Stimulated activated CD4-positive, alpha-beta T cell treated with anti-CD3 and anti-CD28 coated beads, Interleukin-2, amount 100 ng/mL, for 48 hours (primary cell): ENCODE results near the gene EPN1.

Source experiments
- DNase-seq, 2 donors: peaks; one replicate each; pipeline ENCODE4 v3.0.0-alpha.2; 2020

Gene EPN1

DNA sequence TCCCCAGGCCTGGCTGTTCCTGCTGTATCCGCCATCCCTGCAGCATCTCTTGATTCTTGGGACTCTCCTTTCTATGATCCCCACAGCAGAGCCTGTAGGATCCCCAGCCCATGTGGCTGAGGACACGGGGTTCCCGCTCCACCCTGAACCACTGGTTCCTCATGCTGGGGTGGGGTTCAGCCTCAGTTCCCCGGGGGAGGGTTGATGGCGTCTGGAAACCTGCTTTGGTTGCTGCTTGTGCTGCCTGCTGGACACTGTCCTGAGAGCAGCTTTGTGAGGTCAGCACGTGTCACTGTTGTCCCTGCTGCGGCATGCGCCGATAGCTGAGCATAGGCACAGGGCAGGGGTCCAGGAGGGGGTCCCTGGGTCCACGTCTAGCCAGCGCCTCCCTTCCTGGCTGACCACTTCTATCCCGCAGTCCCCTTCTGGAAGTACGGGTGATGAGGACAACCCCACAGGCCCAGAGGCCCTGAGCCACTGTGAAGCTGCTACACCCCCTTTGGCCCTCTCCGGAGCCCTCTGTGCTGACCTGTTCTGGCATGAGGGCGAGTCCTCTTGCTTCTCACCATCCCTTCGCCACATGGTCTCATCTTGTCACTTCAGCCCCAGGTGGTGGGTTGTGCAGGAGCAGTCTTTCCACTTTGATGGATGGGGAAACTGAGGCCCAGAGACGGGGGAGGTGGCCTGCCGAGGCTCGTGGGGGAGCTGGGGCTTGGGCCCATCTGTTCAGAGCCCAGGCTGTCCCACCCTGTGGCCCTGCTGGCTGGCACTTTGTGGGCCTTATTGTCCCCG is 5.5 kb downstream of the EPN1 start:
- no peak for DNase-seq

- DNase-seq = no peak
Observed at GRCh38 chr19:55681131-55682092, 6.4 kb downstream of the EPN1 start.

GRCh38 chr19:55683449-55684261 is 8.6 kb downstream of the EPN1 start:
- DNase-seq = no peak

DNA sequence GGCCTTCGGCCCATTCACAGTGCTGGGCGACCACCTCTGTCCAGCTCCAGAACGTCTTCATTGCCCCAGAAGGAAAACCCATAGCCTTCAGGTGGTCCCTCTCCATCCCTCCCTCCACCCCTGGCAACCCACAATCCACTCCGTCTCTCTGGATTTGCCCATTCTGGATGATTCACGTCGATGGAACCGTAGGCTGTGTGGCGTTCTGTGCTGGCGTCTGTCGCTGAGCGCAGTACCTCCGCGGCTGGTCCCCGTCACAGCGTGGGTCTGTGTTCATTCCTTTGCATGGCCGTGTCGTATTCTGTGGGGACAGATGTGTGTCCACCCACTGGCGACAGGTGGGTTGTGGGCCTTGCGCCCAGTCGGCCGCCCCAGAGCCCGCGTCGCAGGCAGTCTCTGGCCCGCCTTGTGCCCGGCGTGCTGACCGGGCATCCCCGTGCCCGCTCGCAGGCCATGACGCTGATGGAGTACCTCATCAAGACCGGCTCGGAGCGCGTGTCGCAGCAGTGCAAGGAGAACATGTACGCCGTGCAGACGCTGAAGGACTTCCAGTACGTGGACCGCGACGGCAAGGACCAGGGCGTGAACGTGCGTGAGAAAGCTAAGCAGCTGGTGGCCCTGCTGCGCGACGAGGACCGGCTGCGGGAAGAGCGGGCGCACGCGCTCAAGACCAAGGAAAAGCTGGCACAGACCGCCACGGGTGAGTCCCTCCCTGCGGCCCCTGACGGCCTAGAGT is 10.1 kb downstream of the EPN1 start:
- no peak for DNase-seq

- DNase-seq = no peak
Observed at GRCh38 chr19:55685776-55686175, 10.8 kb downstream of the EPN1 start.

DNA sequence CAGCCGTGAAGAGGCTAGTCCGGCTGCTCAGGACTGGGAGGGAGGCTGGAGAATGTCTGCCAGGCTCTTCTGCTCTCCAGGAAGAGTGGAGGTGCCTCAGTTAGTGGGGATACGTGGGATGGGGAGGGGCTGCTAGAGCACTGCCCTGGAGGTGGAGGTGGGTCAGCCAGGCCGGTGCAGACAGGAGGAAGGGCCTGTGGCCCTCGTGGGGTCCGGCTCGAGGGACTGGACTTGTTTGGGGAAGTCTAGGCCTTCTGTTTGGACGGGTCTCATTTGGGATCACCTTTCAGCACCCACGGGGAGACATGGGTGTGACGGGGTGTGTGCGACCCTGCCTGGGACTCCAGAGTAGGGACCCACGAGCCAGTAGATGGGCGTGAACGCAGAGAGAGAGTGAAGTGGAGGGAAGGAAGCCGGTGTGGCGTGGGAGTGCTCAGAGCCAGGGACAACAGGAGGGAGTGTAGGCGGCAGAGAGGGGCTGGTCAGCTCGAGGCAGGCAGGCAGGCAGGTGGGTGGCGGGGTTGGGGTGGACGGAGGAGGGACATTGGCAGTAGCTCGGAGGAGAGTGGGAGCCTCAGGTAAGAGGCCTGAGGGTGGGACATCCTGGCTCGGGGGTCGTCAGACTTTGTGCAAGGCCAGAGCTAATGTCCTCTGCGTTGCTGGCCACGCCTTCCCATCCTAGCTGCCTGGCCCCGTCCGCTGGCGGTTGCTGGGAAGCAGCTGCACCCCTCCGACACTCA is 11.5 kb downstream of the EPN1 start:
- no peak for DNase-seq

- DNase-seq = no peak
Observed at GRCh38 chr19:55687281-55688201, 12.5 kb downstream of the EPN1 start.

DNA sequence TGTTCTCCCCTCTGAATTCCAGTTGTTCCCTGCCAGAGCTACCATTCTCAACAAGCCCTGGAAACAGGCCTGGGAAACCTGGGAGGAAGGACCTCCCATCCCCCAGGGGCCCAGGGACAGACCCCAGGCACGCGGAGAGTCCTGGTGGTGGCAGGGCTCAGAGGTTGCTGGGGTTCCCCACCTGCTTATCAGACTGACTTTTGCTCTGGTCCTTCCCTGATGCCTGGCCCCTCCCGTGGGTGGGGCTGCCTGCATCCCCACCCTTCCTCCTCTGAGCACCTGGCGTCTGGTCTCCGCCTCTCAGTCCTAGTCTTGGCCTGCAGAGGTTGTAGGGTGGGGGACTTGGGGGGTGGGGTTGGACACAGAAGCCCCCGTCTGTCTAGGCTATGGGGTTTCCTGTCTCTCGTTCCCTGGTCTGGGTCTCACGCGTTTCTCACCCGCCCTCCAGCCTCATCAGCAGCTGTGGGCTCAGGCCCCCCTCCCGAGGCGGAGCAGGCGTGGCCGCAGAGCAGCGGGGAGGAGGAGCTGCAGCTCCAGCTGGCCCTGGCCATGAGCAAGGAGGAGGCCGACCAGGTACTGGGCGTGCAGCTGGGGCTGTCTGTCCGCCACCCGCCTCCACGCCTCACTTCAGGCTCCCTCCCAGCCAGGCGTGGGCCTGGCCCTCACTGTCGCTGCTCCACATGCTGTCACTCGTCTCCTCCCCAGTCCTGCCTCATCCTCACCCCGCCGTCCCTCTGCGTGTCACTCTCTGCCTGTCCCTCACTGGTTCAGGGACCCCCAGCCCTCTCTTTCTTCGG is 13.6 kb downstream of the EPN1 start:
- DNase-seq = no peak

DNA sequence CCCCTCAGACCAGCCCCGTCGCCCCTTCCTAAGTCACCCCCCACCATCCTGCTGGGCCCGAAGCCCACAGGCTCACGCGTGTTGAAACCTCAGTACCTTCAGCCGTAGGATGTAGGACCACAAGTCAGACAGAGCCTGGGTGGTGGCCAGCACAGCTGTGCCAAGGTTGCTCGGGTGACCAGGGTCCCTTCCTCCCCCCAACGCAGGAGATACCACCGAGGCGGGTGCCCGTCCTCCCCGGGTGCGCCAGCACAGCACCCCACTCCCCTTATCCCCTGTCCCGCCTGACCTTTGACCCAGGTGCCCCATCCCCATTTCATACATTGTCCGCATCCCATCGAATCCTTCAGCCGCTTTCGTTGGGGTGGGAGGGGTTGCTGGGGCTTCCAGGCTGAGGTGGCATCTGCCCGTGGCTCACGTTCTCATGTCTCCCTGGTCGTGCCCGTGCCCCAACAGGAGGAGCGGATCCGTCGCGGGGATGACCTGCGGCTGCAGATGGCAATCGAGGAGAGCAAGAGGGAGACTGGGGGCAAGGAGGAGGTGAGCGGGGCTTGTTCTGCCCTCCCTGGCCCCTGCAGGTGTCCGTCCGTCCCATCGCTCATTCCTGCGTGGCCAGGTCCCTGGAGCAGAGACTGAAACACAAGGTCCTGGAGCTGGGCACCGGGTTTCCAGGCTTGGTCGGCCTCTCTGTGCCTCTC is 14.5 kb downstream of the EPN1 start:
- DNase-seq = no peak

DNA sequence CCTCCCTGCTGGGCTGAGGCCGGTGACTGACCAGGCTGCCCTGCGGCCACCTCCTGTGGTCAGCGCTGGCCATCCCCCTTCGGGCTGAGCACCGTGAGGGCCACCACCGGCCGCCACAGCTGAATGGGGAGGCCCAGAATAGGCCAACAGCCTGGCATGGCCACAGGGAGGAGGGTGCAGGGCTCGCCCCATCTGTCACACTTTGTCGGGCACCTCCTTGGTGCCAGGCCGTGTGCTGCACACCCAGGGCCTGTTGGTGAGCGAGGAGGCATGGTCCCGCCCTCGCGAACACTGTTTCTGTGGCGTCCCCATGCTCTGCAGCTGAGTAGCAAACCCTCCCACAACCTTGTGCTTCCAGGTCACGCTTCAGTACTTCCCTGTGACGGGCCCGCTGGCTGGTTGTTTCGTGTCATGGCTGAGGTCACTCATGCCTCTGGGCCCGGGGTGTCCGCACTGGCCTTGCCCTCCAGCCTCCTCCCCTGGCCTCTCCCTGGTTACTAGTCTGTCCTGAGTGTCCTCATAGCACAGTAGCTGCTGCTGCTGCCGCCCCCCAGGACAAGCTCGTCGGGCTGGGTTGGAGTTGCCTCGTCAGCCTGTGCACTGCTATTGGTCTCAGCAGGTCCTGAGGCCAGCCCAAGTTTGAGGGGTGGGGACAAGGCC is 15.2 kb downstream of the EPN1 start:
- no peak for DNase-seq

- DNase-seq = no peak
Observed at GRCh38 chr19:55690769-55691545, 15.9 kb downstream of the EPN1 start.

GRCh38 chr19:55691561-55692481 is 16.8 kb downstream of the EPN1 start:
- no peak for DNase-seq

DNA sequence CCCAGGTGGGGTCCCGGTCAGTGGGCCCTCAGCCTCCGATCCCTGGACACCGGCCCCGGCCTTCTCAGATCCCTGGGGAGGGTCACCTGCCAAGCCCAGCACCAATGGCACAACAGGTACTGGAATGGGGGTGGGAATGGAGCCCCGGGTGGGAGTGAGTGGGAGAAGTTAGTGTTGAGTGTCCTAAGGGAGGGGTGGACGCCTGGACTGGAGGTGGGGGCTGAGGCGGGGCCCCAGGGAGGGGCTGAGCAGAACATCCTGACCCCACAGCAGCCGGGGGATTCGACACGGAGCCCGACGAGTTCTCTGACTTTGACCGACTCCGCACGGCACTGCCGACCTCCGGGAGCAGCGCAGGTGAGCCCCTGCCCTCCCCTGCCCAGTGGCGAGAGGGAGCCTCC is 17.7 kb downstream of the EPN1 start:
- no peak for DNase-seq

GRCh38 chr19:55693336-55693974 is 18.4 kb downstream of the EPN1 start:
- DNase-seq = no peak

DNA sequence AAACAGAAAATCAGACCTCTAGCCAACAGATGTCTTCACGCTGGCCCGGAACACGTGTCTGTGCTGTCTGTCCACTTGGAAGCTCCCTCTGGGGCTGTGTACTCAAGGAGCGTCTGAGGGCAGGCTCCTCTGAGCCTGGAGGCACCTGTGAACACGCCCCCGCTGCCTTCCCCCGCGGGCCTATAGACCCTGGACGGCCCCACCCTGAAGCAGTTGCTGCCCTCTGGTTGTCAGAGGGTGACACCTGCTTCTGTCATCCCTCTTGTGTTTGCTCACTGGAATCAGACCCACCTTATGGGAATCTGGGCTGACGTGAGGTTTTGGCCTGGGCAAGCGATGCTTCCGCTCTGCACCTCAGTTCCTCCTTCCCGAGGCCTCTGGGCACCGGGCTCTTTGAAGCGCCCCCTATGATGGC is 19.2 kb downstream of the EPN1 start:
- DNase-seq = no peak
